Measurements from ENCODE around the gene DAGLB. TPM values are rescaled to one million over a fixed set of nuclear protein-coding genes. Genes with fewer than 3 reads are reported as not detected.
"Not testable (repeated sequence)": the region's sequence is repeated elsewhere in the genome, so short reads cannot be mapped to it uniquely, and the experiment has no call there.

The DAGLB gene
- total RNA-seq, 1 donor from 2014 or later = 27.2 TPM

- Mint-ChIP-seq H3K36me3 (ENCODE audit: low read depth, unreplicated experiment) (peaks cover 55% of the 10 kb centered on the region), H3K4me3 (ENCODE audit: unreplicated experiment) (no peak overlapping the region), H3K27ac (ENCODE audit: unreplicated experiment) (no peak overlapping the region), H3K9me3 (ENCODE audit: unreplicated experiment) (no peaks in the 10 kb centered on the region), H3K4me1 (ENCODE audit: unreplicated experiment) (peaks cover 6% of the 10 kb centered on the region), H3K27me3 (ENCODE audit: unreplicated experiment) (peaks cover 14% of the 10 kb centered on the region)
- no peak for TF ChIP-seq CTCF (IDR thresholded peaks at IDR 0.05; ENCODE audit: unreplicated experiment)
- DNase-seq (ENCODE audit: low spot score) = no peak
Observed at GRCh38 chr7:6406121-6406520, 41.6 kb downstream of the DAGLB start.

GRCh38 chr7:6403907-6404306 is 43.8 kb downstream of the DAGLB start:
- Mint-ChIP-seq H3K27ac (ENCODE audit: unreplicated experiment) (peak overlapping the region; percentile 80), H3K4me1 (ENCODE audit: unreplicated experiment) (peaks cover 6% of the 10 kb centered on the region), H3K27me3 (ENCODE audit: unreplicated experiment) (peaks cover 8% of the 10 kb centered on the region), H3K36me3 (ENCODE audit: low read depth, unreplicated experiment) (peaks cover 41% of the 10 kb centered on the region), H3K4me3 (ENCODE audit: unreplicated experiment) (peak overlapping the region; percentile 77), H3K9me3 (ENCODE audit: unreplicated experiment) (no peaks in the 10 kb centered on the region)
- no peak for TF ChIP-seq CTCF (IDR thresholded peaks at IDR 0.05; ENCODE audit: unreplicated experiment)
- DNase-seq (ENCODE audit: low spot score) = no peak

- H3K36me3 Mint-ChIP-seq (ENCODE audit: low read depth, unreplicated experiment) = peaks cover 42% of the 10 kb centered on the region
- peak overlapping the region; percentile 52 for H3K27ac Mint-ChIP-seq (ENCODE audit: unreplicated experiment)
- no peak for TF ChIP-seq CTCF (IDR thresholded peaks at IDR 0.05; ENCODE audit: unreplicated experiment)
- H3K4me3 Mint-ChIP-seq (ENCODE audit: unreplicated experiment) = peak overlapping the region; percentile 72
- DNase-seq (ENCODE audit: low spot score) = no peak
- H3K27me3 Mint-ChIP-seq (ENCODE audit: unreplicated experiment) = peaks cover 5% of the 10 kb centered on the region
- no peaks in the 10 kb centered on the region for H3K9me3 Mint-ChIP-seq (ENCODE audit: unreplicated experiment)
- H3K4me1 Mint-ChIP-seq (ENCODE audit: unreplicated experiment) = peaks cover 4% of the 10 kb centered on the region
Observed at GRCh38 chr7:6402741-6403140, 45.0 kb downstream of the DAGLB start.

- Mint-ChIP-seq H3K9me3 (ENCODE audit: unreplicated experiment) (no peaks in the 10 kb centered on the region), H3K4me1 (ENCODE audit: unreplicated experiment) (peaks cover 4% of the 10 kb centered on the region), H3K36me3 (ENCODE audit: low read depth, unreplicated experiment) (peaks cover 36% of the 10 kb centered on the region), H3K4me3 (ENCODE audit: unreplicated experiment) (peak overlapping the region; percentile 56), H3K27me3 (ENCODE audit: unreplicated experiment) (peaks cover 5% of the 10 kb centered on the region), H3K27ac (ENCODE audit: unreplicated experiment) (peak overlapping the region; percentile 7)
- DNase-seq (ENCODE audit: low spot score) = no peak
- no peak for TF ChIP-seq CTCF (IDR thresholded peaks at IDR 0.05; ENCODE audit: unreplicated experiment)
Observed at GRCh38 chr7:6402041-6402440, 45.7 kb downstream of the DAGLB start.

GRCh38 chr7:6401536-6401935 is 46.2 kb downstream of the DAGLB start:
- DNase-seq (ENCODE audit: low spot score) = no peak
- no peak for TF ChIP-seq CTCF (IDR thresholded peaks at IDR 0.05; ENCODE audit: unreplicated experiment)
- Mint-ChIP-seq H3K9me3 (ENCODE audit: unreplicated experiment) (no peaks in the 10 kb centered on the region), H3K4me1 (ENCODE audit: unreplicated experiment) (peaks cover 4% of the 10 kb centered on the region), H3K27me3 (ENCODE audit: unreplicated experiment) (peaks cover 5% of the 10 kb centered on the region), H3K4me3 (ENCODE audit: unreplicated experiment) (no peak overlapping the region), H3K36me3 (ENCODE audit: low read depth, unreplicated experiment) (peaks cover 36% of the 10 kb centered on the region), H3K27ac (ENCODE audit: unreplicated experiment) (no peak overlapping the region)

GRCh38 chr7:6400243-6401105 is 47.3 kb downstream of the DAGLB start:
- H3K9me3 Mint-ChIP-seq (ENCODE audit: unreplicated experiment); H3K27me3 Mint-ChIP-seq (ENCODE audit: unreplicated experiment); DNase-seq (ENCODE audit: low spot score): not testable (repeated sequence)
- Mint-ChIP-seq H3K36me3 (ENCODE audit: low read depth, unreplicated experiment) (peaks cover 46% of the 10 kb centered on the region), H3K4me3 (ENCODE audit: unreplicated experiment) (peak overlapping the region; percentile 56), H3K27ac (ENCODE audit: unreplicated experiment) (peak overlapping the region; percentile 57), H3K4me1 (ENCODE audit: unreplicated experiment) (peaks cover 11% of the 10 kb centered on the region)
